KG1 (cell line): Measurements from ENCODE around the gene MFN1.

Experiments
- DNase-seq: peaks from one replicate; lab custom pipeline; 2025; lab: John Stamatoyannopoulos, UW

The MFN1 gene

DNA sequence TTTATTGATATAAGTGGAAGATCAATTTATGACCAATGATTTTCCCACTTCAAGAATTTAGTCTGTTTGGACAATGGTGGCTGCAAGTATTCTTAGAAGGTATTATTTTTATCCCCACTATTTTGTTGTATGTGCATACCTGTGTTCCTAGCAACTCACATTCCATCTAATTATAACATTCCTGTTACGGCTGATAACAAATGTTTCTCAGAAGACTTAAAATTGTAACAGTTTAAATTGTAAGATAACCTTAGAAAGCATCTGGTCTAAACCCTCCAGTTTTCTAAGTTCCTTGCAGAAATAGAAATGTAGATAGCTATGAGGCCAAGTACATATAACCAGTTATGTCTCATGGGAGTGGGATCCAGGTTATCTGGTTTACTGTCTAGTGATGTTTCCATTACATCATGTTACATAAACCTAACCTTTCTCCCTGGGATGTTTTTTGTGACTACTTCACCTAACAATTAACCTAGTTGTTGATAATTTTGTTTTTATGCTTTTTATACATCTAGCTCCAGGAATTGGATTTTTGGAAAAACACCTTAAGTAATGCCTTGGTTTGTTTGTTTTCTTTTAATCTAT, 11.1 kb upstream of the MFN1 start:
- no peak for DNase-seq

DNA sequence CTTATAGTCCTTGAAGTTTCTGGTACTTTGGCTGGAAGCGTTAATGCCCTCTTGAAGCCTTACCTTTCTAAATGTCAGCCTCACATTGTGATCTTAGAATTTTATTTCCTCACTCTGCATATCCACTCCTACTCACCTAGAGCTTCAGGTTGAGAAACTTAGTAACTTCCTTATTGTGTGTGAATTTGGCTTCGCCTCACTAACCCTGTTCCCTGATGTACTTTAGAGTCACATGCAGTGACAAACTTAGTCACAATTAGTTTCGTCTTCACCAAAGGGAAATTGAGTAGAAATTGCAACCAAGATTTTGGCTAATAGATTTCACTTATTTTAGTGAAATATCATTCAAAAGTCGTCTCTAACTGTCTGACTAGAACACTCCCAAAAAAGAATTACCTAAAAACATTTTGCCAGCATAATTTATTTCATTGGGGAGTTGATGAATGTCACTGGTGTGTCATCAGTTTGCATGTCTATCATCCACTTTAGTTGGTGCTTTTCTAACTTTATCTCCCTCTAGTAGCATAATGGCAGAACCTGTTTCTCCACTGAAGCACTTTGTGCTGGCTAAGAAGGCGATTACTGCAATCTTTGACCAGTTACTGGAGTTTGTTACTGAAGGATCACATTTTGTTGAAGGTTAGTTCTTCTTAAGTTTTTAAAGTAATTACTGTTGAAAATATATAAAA, 960 bp downstream of the MFN1 start:
- peak; percentile 39 for DNase-seq

DNA sequence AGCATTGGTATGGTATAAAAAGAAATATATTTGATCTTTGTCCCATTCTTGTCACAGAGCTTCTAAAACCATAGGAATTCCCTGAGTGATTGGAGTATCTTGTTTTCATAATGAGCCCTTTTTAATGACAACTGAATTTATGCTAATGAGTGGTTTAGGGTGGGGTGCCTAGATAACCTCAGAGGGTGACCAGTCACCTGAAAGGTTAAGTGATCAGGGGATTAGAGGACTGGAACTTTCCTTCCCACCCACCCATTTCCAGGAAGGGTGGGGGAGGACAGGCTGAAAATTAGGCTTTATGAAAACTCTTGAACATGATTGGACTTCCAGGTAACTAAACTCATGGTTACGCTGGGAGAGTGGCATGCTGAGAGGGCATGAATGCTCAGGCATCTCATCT, 8.5 kb downstream of the MFN1 start:
- no peak for DNase-seq

DNA sequence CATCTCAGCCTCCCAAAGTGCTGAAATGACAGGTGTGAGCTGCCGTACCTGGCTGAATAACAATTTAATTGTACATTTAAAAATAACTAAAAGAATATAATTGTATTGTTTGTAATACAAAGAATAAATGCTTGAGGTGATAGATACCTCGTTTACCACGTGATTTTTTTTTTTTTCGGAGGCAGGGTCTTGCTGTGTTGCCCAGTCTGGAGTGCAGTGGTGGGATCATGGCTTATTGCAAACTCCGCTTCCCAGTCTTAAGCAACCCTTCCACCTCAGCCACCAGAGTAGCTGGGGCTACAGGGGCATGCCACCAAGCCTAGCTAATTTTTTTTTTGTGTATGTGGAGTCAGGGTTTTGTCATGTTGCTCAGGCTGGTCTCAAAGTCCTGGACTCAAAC, 15.8 kb downstream of the MFN1 start:
- no peak for DNase-seq

DNA sequence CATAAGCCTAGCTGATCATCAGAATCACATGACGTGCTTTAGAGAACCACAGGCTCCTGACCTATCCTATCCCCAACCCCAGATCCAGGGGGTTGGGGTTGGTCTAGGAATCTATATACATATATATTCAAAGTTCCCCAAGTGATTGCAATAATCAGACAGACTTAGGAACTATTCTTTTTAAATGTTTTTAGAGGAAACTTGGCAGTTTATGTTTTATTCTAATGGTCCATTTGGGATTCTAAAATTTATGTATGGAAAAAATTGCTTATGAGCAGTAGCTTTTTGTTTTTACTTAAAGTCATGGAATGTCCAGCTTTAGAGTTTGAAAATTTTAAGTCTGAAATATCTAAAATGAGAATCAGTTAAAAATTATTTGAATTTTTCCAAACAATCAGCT, 22.1 kb downstream of the MFN1 start:
- no peak for DNase-seq

DNA sequence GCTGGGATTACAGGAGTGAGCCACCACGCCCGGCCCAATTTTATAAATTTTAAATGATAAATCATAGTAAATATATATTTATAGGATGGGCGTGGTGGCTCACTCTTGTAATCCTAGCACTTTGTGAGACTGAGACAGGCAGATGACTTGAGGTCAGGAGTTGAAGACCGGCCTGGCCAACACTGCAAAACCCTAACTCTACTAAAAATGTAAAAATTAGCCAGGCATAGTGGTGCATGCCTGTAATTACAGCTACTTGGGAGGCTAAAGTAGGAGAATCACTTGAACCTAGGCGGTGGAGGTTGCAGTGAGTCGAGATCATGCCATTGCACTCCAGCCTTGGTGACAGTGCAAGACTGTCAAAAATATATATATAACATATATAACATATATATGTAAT, 26.4 kb downstream of the MFN1 start:
- DNase-seq, result no peak

DNA sequence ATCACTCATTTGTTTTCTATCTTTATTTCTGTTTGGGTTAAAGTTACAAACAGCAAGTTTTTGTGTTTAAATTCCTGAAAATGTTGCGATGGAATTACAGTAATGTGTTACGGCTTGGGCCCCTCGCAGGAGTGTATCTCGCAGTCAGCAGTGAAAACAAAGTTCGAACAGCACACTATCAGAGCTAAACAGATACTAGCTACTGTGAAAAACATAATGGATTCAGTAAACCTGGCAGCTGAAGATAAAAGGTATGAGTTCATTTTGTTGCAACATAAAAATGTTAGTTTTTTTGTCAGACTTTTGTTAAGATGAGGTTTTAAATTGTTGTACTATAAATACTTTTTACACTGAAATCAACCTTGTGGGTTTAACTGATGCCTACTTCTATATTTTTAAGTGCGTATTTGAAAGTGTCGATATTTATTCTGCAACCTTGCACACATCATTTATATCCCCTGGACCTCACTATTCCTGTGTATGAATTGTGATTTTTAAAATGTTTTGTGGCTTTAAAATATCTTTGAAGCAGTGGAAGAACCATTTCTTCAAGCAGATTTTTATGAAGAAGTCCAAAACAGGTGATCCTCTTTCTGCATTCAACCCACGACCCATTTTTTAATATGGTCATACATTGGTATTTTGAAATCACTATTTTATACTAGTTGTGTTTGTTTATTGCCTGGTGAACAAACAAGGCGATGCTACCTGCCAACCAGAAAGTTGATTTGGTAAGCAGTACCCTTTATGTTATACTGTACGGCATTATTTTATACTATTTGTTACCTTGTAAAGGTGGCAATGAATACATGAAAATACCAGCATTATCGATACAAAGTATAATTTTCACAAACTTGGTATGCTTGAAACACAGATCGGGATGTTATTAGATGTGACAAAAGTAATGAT, 27.8 kb downstream of the MFN1 start:
- no peak for DNase-seq

DNA sequence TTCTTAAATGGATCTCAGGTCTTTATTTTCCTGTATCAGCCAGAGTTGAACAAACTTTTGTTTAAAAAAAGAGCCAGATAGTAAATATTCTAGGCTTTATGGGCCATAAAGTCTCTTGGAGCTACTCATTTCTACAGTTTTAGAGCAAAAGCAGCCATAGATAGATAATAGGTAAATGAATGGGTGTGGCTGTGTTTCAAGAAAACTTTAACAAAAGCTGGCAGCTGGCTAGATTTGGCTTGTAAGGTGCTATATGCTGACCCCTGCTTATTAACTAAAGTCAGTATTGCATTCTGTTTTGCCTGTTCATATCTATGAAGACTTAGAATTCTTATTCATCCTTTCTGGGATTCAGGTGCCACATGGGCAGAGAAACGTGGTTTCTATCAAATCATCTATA, 29.0 kb downstream of the MFN1 start:
- DNase-seq, result no peak

DNA sequence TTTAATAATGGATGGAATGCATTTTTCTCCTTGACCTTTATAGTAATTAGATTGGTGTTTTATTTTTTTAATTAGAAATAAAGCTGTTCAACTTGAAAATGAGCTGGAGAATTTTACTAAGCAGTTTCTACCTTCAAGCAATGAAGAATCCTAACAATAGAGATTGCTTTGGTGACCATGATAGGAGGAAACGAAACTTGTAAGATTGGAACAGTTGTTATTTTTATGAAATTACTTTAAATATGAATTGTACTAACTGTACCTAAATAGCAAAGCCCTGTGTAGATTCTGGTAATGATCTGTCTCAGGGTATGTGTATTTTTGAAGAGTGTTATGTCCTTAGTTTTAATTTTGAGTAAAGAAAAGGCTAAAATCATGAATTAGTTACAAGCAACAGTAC, 44.4 kb downstream of the MFN1 start:
- DNase-seq, result no peak

DNA sequence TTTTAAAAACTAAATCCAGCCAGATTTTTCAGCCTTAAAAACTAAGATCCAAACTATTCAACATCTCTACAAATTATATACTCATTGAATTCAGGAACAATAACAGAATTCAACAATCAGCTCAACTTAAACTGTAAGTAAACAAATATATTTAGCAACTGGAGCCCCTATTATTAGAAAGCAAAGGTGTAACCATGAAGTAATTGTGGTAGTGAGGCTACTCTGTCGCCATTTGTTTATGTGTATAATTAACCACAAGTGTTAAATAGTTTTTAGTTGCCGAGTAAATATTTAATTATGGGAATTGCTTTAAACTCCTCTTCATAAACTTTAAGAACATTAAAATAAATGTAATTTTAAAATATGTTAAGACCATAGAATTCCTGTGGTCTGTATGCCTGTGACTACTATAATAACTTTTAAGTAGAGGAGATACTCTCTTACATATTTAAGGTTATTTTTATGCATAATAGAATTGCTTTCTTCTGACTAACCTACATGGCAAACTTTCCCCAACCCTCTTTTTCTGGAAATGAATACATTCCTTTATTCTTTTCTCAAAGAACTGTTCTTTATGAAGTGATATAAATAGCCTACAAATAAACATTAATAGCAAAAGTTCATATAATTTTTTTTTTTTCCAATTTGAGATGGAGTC, 51.2 kb downstream of the MFN1 start:
- no peak for DNase-seq

DNA sequence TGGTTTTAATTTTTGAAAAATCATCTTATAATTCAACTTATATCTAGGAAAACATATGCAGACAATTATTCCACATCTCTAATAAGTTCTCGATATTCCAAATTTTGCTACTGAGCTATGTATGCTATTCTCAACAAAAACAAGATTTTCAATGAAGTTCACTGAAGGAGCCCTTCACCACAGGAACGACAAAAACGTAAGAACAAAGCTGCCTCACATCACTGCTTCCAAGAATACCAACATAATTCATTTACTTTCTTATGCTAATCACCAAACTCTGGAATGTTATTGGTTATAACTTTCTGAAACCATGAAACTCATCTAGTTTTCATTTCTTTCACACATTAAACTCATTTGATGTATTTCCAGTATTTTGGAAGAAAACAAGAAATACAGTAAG, 54.1 kb downstream of the MFN1 start:
- DNase-seq, result no peak

DNA sequence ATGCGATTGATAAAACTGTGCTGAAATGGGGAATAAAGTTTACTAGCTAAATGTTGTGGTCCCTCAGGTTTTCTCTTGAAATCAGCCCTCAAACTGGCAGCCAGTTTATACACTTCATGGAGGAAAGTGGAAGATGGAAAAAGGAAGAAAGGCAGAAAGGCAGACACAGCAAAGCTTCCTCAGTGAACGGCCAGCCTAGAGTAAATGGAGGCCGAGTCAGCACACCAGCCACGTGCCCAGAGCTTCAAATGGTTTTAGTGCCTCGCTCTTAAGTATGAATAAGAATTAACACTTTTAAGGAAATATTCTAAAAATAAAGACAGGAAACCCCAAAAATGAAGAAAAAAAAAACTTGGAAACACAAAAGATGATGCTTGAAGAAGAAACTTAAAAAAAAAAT, 55.5 kb downstream of the MFN1 start:
- no peak for DNase-seq

DNA sequence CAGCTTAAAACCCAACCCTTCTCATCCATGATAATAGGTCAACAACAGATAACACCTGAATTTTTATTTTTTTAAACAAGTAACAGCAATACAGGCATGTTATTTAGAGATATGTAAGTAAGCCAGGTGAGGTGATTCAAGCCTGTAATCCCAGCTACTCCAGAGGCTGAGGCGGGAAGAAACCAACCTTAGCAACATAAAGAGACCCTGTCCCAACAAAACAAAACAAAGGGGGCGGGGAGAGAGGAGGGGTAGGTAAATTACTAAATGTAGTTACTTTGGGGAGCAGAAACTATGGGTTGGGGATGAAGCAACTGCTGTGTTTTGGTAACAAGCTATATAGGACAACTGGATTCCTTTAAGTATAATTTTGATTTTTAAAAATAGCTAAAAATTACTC, 56.8 kb downstream of the MFN1 start:
- no peak for DNase-seq

DNA sequence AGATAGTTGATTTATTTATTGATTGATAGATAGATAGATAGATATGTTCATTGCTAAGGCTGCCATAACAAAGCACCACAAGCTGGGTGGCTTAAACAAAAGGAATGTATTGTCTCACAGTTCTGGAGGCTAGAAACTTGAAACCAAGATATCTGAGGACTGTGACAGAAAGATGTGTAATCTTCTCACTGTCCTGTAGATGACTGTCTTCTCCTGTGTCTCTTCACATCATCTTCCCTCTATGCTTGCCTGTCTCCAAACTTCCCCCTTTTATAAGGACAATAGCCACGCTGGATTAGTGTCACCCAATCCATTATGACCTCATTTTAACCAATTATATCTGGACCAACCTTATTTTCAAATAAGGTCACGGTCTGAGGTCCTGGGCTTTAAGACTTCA, 62.8 kb downstream of the MFN1 start:
- no peak for DNase-seq

DNA sequence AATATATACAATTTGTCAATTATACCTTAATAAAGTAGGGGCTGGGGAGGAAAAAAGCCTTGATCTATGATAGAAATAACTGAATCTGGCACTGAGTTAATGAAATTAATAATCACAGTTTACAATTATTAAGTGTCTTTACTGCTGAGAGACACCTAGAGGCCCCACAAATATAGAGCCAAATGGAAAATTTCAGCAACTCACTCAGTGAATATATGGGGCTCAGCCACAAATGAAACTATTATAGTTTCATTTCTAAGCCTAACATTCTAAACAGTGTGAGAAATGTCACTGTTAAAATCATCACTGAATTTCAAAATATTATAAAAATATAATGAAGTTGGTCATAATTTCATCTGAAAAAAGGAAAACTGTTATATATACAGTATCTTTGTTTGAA, 63.5 kb downstream of the MFN1 start:
- no peak for DNase-seq

DNA sequence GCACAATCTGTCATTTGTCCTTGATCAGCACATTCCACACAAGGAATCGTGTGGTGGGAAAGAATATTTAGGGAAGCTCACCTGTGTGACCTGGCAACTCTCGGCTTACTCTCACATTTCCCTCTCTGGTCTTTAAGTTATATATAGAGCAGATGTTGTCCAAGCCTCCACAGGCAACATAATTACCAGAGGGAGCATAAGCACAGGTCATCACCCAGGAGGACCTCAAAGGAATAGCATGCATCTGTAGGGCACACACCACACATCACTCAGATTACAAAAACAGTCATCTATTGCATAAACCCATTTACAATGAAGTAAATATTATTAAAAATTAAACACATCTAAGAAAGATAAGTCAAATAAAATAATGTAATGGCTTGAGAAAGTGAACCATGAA, 67.3 kb downstream of the MFN1 start:
- no peak for DNase-seq

DNA sequence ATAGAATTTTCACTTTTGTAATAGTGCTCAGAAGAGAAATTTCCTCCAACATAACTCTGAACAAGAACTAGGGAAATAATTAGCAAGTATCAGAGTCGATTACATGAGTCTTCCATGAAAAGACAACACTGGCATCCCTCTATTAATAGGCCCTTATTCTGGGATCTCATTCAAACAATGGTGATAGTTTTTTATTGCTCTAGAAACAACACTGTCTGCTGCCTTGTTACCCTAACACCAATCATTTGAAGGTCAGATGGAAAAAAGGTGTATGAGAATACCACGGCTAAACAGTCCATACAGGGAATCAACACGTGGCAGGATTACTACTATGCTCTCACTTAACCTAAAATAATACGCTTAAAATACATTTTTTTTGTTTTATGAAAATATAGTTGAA, 67.9 kb downstream of the MFN1 start:
- no peak for DNase-seq

DNA sequence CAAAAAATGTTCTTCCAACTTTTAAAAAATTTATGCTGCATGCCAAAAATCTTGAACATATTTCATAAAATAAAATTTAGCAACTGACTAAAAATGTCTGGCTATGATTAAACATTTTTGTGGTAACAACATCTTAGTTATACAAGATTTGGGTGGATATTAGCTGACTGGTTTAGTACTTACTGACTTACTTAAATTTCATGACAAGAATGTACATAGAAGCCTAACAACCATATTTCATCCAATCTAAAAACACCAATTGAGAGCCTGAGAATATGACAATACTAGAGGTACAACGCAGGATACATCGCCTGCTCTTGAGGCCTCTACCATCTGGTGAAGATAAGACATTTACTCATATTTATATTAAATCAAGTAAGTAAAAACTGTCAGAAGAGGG, 69.2 kb downstream of the MFN1 start:
- no peak for DNase-seq

DNA sequence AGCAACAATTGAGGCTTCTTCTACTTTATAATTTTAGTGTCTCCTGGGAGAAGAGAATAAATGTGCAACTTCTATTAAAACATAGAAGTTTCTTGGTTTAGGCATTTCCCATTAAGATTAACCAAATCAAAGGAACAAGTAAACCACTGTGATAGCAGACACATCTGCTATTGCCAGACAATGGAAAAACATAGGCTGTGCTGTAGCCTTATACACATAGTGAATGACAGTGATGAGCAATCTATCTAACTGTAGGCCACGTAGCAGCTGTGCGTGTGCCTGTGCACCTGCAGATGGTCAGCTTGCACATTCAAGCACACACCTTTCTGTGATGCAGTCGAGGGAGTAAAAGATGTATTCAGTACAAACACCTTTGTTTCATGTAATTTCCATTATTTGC, 71.1 kb downstream of the MFN1 start:
- DNase-seq, result no peak

DNA sequence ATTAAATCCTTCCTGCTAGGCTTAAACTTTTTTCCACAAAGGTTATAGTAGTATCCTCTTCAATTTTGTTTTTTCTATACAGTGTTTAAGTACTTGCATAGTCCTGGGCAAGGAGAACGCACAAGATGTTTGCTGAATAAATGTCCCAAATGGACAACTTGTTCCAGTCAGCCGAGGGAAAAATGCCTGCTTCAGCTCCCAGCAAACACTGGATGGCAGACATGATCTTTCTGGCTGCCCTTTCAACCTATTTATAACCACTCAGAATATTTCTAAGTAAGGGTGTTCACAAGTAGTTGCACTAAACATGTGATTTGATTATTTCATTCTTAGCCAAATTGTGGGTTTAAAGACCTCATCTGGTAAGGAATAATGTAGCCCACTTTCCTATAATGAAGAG, 74.0 kb downstream of the MFN1 start:
- no peak for DNase-seq

DNA sequence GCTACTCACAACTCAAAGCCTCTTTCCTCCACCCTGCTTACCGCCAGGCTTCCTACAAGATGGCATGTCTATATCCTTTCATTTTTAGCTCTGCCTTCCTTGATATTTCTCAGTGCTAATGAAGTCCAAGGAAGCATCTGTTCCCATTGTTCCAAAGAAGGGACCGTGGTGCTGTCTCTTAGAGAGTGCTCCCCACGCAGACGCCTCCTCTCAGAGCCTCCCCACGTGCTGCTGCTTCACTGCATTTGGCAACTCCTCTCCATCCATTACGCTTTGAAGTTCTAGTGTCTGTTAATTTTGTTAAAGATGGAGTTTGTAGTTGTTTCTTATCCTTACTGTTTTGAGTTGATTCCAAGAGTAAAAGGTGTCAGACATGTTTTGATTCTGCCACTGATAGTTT, 77.6 kb downstream of the MFN1 start:
- DNase-seq, result no peak

DNA sequence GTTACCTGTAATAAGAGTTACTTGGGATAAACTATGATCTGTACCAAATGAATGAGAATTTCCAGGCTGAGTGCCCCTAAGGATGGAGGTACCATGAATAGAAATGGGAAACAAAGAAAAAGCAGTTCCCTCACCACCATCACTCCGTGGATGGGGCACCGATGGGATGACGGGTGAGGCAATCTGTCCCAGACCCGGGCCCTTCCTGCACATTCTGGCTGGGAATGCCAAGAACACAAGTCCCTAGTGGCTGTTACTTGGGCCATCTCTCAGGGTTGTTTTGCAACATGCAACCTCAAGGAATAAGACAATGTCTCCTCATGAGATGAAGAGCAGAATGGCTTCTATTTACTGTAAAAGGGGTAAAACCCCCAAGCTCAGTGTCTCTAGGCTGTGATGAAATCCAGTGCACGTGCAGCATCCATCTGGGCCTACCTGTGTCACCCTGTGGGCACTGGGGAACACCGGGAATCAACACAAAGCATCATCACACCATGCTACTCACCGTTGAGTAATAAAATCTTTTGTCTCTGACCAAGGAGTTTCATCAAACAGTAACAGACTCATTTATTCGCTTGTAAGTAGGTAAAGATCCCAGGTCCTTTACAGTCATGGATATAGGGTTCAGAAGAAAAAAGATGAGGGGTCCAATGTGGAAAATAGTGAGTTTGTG, 81.5 kb downstream of the MFN1 start:
- DNase-seq, result no peak
